GM18951 (cell line): ENCODE results near the gene LRRC3.

Experiments used
- POLR2A ChIP-seq: IDR thresholded peaks from 4 replicates; pipeline ENCODE4 v1.6.1; 2011; ENCODE audit warnings: mild to moderate bottlenecking; ENCODE audit not compliant: insufficient read length, insufficient read depth; ENCODE audit errors: extremely low read depth
- in situ Hi-C: fragments of 300-500 bp; cut with MboI; formaldehyde crosslinking; loops from one replicate; pipeline ENCODE4 v1.12.0; 2022; ENCODE audit warnings: low sequenced_read_pairs, mixed read lengths, inconsistent platforms; ENCODE audit not compliant: unreplicated experiment

Gene LRRC3

GRCh38 chr21:44509539-44509938 is 54.2 kb downstream of the LRRC3 start:
- no peak for TF ChIP-seq POLR2A
- in situ Hi-C loops: no loop called here

GRCh38 chr21:44510109-44510507 is 54.8 kb downstream of the LRRC3 start:
- TF ChIP-seq POLR2A: no peak
- in situ Hi-C loops: no loop called here

GRCh38 chr21:44510508-44511218 is 55.4 kb downstream of the LRRC3 start:
- in situ Hi-C loops: no loop called here
- no peak for TF ChIP-seq POLR2A

- TF ChIP-seq POLR2A: no peak
- in situ Hi-C loops: no loop called here
These were observed 56.1 kb downstream of the LRRC3 start for GRCh38 chr21:44511219-44511937.
